Common myeloid progenitor, CD34-positive (primary cell): ENCODE results near the gene PTPN2.

Experiments
- CTCF ChIA-PET: fragments of 350-600 bp; sonication (Branson Sonifier 250); formaldehyde crosslinking; loops from one replicate; lab custom pipeline; 2021; ENCODE audit warnings: antibody characterized with exemption; lab: Charles Lee
- POLR2A ChIA-PET: fragments of 350-600 bp; sonication (Branson Sonifier 250); formaldehyde crosslinking; loops from one replicate; lab custom pipeline; 2021; ENCODE audit warnings: antibody characterized with exemption; lab: Charles Lee
- DNase-seq, 3 donors: peaks; one replicate each; pipeline versions ENCODE4 v3.0.0 to v3.0.0-alpha.2; 2013
- H3K27ac ChIP-seq, 2 experiments: 1 replicate in 1 of 2; 2 replicates in 1 of 2; pipeline ENCODE4 v1.7.0; 2013; ENCODE audit warnings: inconsistent platforms in 2 of 2, low read length in 2 of 2, mild to moderate bottlenecking in 2 of 2, low read depth in 1 of 2, moderate library complexity in 1 of 2; ENCODE audit not compliant: severe bottlenecking in 2 of 2, insufficient read depth in 1 of 2, poor library complexity in 1 of 2
- H3K27me3 ChIP-seq, 5 experiments: replicated peaks in 2 of 5; 1 replicate in 3 of 5; 2 replicates in 2 of 5; pipeline versions ENCODE4 v1.6.1 to v1.7.0; 2013; ENCODE audit warnings: low read length in 4 of 5, mild to moderate bottlenecking in 2 of 5, moderate library complexity in 2 of 5, inconsistent platforms in 1 of 5; ENCODE audit not compliant: insufficient read depth in 5 of 5, control insufficient read depth in 4 of 5
- H3K36me3 ChIP-seq, 4 experiments: 1 replicate in 2 of 4; 2 replicates in 2 of 4; pipeline versions ENCODE4 v1.6.1 to v1.7.0; 2013; ENCODE audit warnings: low read length in 3 of 4, control low read depth in 1 of 4, mild to moderate bottlenecking in 1 of 4; ENCODE audit not compliant: control insufficient read depth in 4 of 4, insufficient read depth in 4 of 4
- H3K4me1 ChIP-seq, 4 experiments: 1 replicate in 3 of 4; 2 replicates in 1 of 4; pipeline versions ENCODE4 v1.6.1 to v1.7.1; 2013; ENCODE audit warnings: low read length in 3 of 4, mild to moderate bottlenecking in 3 of 4, control low read depth in 1 of 4, inconsistent platforms in 1 of 4, moderate library complexity in 1 of 4; ENCODE audit not compliant: control insufficient read depth in 4 of 4, insufficient read depth in 4 of 4; ENCODE audit errors: control extremely low read depth in 1 of 4
- H3K4me3 ChIP-seq, 7 experiments: 1 replicate in 4 of 7; 2 replicates in 3 of 7; pipeline versions ENCODE4 v1.5.1 to v1.7.0; 2013; ENCODE audit warnings: mild to moderate bottlenecking in 7 of 7, low read length in 6 of 7, moderate library complexity in 6 of 7, inconsistent platforms in 2 of 7, low read depth in 2 of 7, control low read depth in 1 of 7; ENCODE audit not compliant: insufficient read depth in 4 of 7, control insufficient read depth in 1 of 7; ENCODE audit errors: extremely low read depth in 1 of 7
- H3K9me3 ChIP-seq, 5 experiments: 1 replicate in 4 of 5; 2 replicates in 1 of 5; pipeline versions ENCODE4 v1.6.1 to v1.7.1; 2013; ENCODE audit warnings: low read length in 4 of 5, mild to moderate bottlenecking in 2 of 5, inconsistent platforms in 1 of 5, low read depth in 1 of 5, moderate library complexity in 1 of 5; ENCODE audit not compliant: control insufficient read depth in 4 of 5, insufficient read depth in 2 of 5; ENCODE audit errors: control extremely low read depth in 1 of 5
- WGBS: methylation state at CpG from one replicate; pipeline ENCODE4 v1.1.5; 2013; ENCODE audit not compliant: insufficient coverage; 5-methylcytosine and 5-hydroxymethylcytosine counted together

Gene PTPN2

GRCh38 chr18:12885500-12885899 is 1.5 kb upstream of the PTPN2 start:
- no peak for DNase-seq
- Histone ChIP-seq H3K27me3 (peaks cover 0 to under 1% (median 0%) of the 10 kb centered on the region in 5 experiments), H3K4me3 (no peak overlapping the region), H3K4me1 (peaks cover 11 to 33% (median 21%) of the 10 kb centered on the region in 4 experiments), H3K36me3 (peaks cover 0 to 3% (median 0%) of the 10 kb centered on the region in 4 experiments), H3K27ac (no peak overlapping the region), H3K9me3 (peaks cover 0 to 4% (median 0%) of the 10 kb centered on the region in 5 experiments)
- CTCF ChIA-PET, result interaction anchor here (0.8 to 2.1 kb wide), 7 partner anchors 8 to 49 kb away, joined by 3 to 10 read pairs (median 3); no protein-coding TSS in a partner anchor
- POLR2A ChIA-PET, result interaction anchor here (0.5 to 0.6 kb wide), 2 partner anchors 33 to 199 kb away, joined by 4 read pairs; no protein-coding TSS in a partner anchor
- WGBS, result 100% methylated on average over 4 of the region's 4 CpGs

GRCh38 chr18:12884406-12885323 is 628 bp upstream of the PTPN2 start:
- POLR2A ChIA-PET, result interaction anchor here (0.5 to 0.6 kb wide), 2 partner anchors 32 to 200 kb away, joined by 4 read pairs; no protein-coding TSS in a partner anchor
- 12% methylated on average over 13 of the region's 35 CpGs for WGBS
- H3K9me3 ChIP-seq, result no peaks in the 10 kb centered on the region
- H3K27ac ChIP-seq, result peak overlapping the region; percentile 70 to 85
- no peaks in the 10 kb centered on the region for H3K27me3 ChIP-seq
- peak overlapping the region; percentile 53 to 90 (median 77) for H3K4me3 ChIP-seq
- peaks cover 14 to 41% (median 27%) of the 10 kb centered on the region in 4 experiments for H3K4me1 ChIP-seq
- H3K36me3 ChIP-seq, result peaks cover 0 to 3% (median 0%) of the 10 kb centered on the region in 4 experiments
- DNase-seq, result no peak
- CTCF ChIA-PET, result interaction anchor here (0.8 to 2.1 kb wide), 5 partner anchors 8 to 48 kb away, joined by 3 to 10 read pairs (median 3); no protein-coding TSS in a partner anchor

GRCh38 chr18:12883372-12883683 is 709 bp downstream of the PTPN2 start:
- H3K27ac ChIP-seq, result peak overlapping the region; percentile 95 to 98
- ChIA-PET CTCF (interaction anchor here (0.8 to 2.1 kb wide), 2 partner anchors 10 to 19 kb away, joined by 3 to 10 read pairs; no protein-coding TSS in a partner anchor), POLR2A (interaction anchor here (0.9 kb wide), 2 partner anchors 20 to 28 kb away, joined by 3 to 4 read pairs; no protein-coding TSS in a partner anchor)
- peaks cover 14 to 47% (median 27%) of the 10 kb centered on the region in 4 experiments for H3K4me1 ChIP-seq
- peak overlapping the region; percentile 46 to 92 (median 83) for H3K4me3 ChIP-seq
- H3K27me3 ChIP-seq, result no peaks in the 10 kb centered on the region
- H3K36me3 ChIP-seq, result peaks cover 0 to 3% (median 0%) of the 10 kb centered on the region in 4 experiments
- DNase-seq, result peak in 1 of 3 donors; percentile 13
- 0% methylated on average over 22 of the region's 38 CpGs for WGBS
- H3K9me3 ChIP-seq, result no peaks in the 10 kb centered on the region

GRCh38 chr18:12882453-12883371 is 1.3 kb downstream of the PTPN2 start:
- peaks cover 0 to 3% (median 0%) of the 10 kb centered on the region in 4 experiments for H3K36me3 ChIP-seq
- no peaks in the 10 kb centered on the region for H3K27me3 ChIP-seq
- H3K4me3 ChIP-seq, result peak overlapping the region; percentile 46 to 92 (median 83)
- peaks cover 14 to 47% (median 27%) of the 10 kb centered on the region in 4 experiments for H3K4me1 ChIP-seq
- H3K27ac ChIP-seq, result peak overlapping the region; percentile 95 to 98
- CTCF ChIA-PET, result no interaction called here
- peak in 1 of 3 donors; percentile 14 for DNase-seq
- WGBS, result 3% methylated on average over 15 of the region's 22 CpGs
- POLR2A ChIA-PET, result no interaction called here
- H3K9me3 ChIP-seq, result no peaks in the 10 kb centered on the region

GRCh38 chr18:12880541-12880910 is 3.5 kb downstream of the PTPN2 start:
- Histone ChIP-seq H3K36me3 (peaks cover 0 to 8% (median 2%) of the 10 kb centered on the region in 4 experiments), H3K4me3 (no peak overlapping the region), H3K4me1 (peaks cover 14 to 47% (median 27%) of the 10 kb centered on the region in 4 experiments), H3K27ac (no peak overlapping the region), H3K27me3 (no peaks in the 10 kb centered on the region), H3K9me3 (no peaks in the 10 kb centered on the region)
- POLR2A ChIA-PET, result interaction anchor here (0.6 to 0.7 kb wide), 2 partner anchors 130 to 154 kb away, joined by 3 read pairs; no protein-coding TSS in a partner anchor
- CTCF ChIA-PET, result interaction anchor here (1.1 to 1.9 kb wide), 4 partner anchors 8 to 17 kb away, joined by 3 to 7 read pairs (median 4); no protein-coding TSS in a partner anchor
- WGBS, result 45% methylated on average over 2 of the region's 2 CpGs
- DNase-seq, result peak in 2 of 3 donors; percentile 49 to 60

GRCh38 chr18:12879840-12880540 is 4.0 kb downstream of the PTPN2 start:
- no peaks in the 10 kb centered on the region for H3K9me3 ChIP-seq
- WGBS, result 88% methylated on average over 7 of the region's 8 CpGs
- H3K4me1 ChIP-seq, result peaks cover 14 to 45% (median 26%) of the 10 kb centered on the region in 4 experiments
- ChIA-PET CTCF (interaction anchor here (1.1 to 1.9 kb wide), 4 partner anchors 7 to 18 kb away, joined by 3 to 7 read pairs (median 4); no protein-coding TSS in a partner anchor), POLR2A (no interaction called here)
- H3K27me3 ChIP-seq, result no peaks in the 10 kb centered on the region
- DNase-seq, result no peak
- H3K4me3 ChIP-seq, result no peak overlapping the region
- peaks cover 0 to 8% (median 2%) of the 10 kb centered on the region in 4 experiments for H3K36me3 ChIP-seq
- H3K27ac ChIP-seq, result no peak overlapping the region
